PC-3 (cell line): ENCODE results near the gene ORC4.

Source experiments
- CTCF ChIP-seq: fragments of 300-600 bp; sonication (generic); conservative IDR thresholded peaks from 2 replicates; pipeline ENCODE4 v1.5.1; 2017; ENCODE audit warnings: antibody characterized with exemption, low read depth, mild to moderate bottlenecking, low read length
- EZH2 ChIP-seq: fragments of 300-600 bp; sonication (generic); IDR thresholded peaks from one replicate; pipeline ENCODE4 v1.6.1; 2017; ENCODE audit warnings: antibody characterized with exemption, mild to moderate bottlenecking, low read length; ENCODE audit not compliant: unreplicated experiment
- EZH2phosphoT487 ChIP-seq: fragments of 300-600 bp; sonication (generic); IDR thresholded peaks from 2 replicates; pipeline ENCODE4 v1.6.1; 2018; ENCODE audit warnings: mild to moderate bottlenecking, antibody characterized with exemption, low read length, borderline replicate concordance

GRCh38 chr2:148031152-148031551 lies 10.6 kb upstream of the ORC4 start:
- TF ChIP-seq EZH2phosphoT487, result no peak
- TF ChIP-seq CTCF, result no peak
- TF ChIP-seq EZH2, result no peak
